NCI-H524 treated with DMSO at 0.1 percent for 48 hours (cell line): Measurements from ENCODE around the gene IPP.
"Not testable (repeated sequence)": the region's sequence is repeated elsewhere in the genome, so short reads cannot be mapped to it uniquely, and the experiment has no call there.

Experiments
- DNase-seq: peaks from one replicate; lab custom pipeline; 2025; lab: John Stamatoyannopoulos, UW

Gene IPP

DNA sequence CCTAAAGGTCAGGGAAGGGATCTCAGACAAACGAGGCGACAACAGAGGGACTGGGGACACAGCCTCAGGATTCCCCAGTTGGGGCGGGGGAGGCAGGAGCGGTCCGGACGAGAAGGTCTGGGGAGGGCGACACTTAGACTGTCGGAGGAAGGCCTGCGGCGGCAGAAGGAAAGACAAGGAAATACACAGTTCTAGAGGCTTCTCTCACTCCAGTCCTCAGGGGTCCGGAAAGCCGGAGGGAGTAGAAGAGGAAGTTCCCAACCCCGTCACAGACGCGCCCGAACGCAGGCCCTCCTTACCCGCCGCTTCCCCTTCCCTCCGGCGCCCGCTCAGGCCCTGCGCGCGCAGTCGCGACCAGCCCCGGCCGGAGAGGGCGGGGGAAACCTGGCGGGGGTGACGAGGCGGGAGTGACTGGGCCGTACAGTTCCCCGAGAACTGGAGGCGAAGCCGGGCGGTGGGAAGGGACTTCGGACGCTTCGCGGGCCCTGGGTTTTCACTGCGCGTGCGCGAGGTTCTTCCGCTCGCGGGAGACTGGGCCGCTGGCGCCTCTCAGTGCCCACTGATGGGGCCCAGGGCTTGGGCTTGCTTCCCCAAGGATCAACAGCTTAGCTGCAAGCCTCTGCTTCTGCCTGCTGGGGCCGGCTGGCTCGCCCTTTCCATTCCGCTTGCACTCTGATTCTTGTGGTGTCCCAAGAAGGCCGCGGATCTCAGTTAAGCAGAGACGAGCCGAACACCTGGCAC lies at the start of gene IPP:
Gene IPP (minus strand): TSS at position 356 of the 741 bp plus-strand sequence. CDS start 4,242 bp downstream, outside the sequence.
- DNase-seq, result peak; percentile 68

DNA sequence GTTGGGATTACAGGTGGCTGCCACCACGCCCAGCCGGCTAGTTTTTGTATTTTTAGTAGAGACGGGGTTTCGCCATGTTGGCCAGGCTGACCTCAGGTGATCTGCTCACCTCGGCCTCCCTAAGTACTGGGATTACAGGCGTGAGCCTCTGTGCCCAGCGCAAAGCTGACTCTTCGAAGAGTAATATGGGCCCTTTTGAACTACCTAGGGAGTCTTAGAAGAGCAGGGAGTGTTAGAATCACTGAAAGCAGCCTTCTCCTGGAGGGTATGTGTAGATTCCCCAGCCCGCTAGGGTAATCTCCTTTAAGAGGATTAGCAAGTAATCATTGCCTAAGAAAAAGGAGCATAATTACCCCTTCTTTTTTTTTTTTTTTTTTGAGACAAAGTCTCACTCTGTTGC lies 46.5 kb upstream of the IPP start:
- DNase-seq, result peak; percentile 91

DNA sequence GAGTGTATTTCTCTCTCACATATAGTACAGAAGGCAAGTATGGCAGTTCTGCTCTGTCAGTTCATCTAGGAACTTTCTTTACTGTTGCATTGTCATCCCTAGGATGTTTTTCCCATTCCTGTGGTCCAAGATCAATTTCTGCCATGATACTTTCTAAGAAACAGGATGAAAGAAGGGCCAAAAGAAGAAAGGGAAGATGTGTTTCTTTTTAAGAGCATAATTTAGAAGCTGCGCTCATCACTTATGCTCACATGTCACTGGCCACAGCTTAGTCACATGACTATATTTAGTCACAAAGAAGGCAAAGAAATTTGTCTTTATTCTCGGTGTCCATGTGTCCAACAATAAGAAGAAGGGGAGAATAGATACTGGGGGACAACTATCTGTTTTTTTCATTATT lies 45.9 kb upstream of the IPP start:
- no peak for DNase-seq

DNA sequence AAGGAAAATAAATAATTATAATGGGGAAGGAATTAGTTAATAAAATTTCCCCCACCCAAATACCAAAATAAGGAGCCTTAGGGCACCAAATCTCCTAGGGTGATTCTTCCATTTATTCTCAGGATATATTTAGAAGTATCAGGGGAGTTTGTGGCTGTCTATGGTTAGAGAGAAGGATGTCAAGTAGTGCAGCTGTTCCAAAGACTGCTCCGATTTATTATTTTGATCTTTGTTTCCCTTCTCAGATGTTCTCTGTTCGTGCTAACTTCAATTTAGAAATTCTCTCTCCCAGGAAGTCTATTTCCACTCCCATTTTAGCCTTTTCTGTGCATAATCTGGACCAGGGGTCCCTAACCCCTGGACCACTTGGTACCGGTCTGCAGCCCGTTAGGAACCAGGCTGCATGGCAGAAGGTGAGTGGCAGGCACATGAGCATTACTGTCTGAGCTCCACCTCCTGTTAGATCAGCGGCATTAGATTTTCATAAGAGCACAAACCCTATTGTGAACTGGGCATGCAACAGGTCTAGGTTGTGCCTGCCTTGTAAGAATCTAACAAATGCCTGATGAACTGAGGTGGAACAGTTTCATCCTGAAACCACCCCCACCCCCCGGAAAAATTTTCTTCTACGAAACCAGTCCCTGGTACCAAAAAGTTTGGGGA lies 43.6 kb upstream of the IPP start:
- no peak for DNase-seq

DNA sequence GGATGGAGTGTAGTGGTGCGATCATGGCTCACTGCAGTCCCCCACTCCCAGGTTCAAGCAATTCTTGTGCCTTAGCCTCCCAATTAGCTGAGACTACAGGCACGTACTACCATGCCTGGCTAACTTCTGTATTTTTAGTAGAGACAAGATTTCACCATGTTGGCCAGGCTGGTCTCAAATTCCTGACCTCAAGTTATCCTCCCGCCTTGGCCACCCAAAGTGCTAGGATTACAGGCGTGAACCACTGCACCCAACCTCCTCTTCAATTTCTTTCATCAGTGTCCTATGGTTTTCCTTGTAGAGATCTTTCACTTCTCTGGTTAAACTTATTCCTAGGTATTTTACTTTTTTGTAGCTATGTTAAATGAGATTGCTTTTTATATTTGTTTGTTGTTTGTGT lies 42.3 kb upstream of the IPP start:
- DNase-seq, result no peak

DNA sequence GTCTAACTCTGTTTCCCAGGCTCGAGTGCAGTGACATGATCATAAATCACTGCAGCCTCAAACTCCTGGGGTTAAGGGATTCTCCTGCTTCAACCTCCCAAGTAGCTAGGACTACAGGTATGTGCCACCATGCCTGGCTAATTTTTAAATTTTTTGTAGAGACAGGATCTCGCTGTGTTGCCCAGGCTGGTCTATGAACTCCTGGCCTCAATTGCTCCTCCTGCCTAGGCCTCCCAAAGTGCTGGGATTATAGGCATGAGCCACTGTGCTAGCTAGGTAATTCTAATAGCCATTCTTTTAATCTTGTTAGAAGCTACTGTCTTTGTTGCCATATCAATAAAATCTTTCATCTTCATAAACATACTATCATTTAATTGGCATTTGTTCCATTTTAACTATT lies 39.1 kb upstream of the IPP start:
- DNase-seq, result no peak

DNA sequence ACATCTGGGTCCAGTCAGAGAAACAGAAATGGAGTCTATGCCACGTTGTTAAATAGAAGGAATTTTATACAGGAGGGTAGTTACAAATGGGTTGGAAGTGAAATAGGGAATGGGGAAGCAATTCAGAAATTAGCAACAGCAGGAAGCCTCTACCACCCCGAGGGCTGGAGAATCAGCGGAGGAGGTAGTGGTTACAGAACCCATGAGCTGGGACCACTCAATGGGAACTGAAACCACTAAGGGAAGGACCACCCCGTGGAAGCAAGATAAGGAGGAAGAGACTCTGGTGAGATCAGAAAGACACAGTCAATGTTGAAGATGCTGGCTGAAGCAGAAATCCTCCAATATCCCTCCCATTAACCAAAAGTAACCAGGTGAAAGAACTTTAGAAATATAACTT lies 37.5 kb upstream of the IPP start:
- no peak for DNase-seq

DNA sequence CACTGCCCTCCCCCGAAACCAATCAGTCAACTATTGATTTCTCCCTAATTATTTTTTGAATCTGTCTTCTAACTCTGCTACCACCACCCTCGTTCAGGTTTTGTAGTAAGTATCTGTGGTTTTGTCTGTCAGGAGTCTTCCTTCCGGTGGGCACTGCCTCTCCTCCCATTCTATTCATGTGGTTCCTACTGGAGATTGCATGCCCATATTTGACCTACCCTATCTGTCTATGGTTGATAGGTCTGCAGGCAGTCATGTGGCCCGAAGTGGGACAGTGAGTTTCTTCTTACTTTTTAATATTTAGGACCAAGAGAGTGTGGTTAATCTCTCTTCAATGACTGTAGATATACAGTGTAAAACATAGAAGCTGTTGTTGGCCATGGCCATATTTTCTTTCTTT lies 35.1 kb upstream of the IPP start:
- DNase-seq, result no peak

DNA sequence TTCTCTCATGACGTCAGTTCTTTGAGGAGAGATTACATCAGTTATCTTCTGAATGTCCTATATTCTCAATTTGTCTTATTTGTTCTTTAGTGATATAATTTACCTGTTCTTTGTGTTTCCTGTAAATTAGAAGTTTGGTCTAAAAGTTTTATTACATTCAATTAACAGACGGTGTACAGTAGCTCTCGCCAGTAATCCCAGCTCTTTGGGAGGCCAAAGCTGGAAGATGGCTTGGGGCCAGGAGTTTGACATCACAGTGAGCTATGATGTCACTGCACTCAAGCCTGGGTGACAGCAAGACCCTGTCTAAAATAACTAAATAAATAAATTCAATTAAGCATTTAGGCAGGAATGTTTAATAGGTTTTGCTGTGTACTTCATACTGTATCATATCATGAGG lies 25.3 kb upstream of the IPP start:
- DNase-seq, result no peak

DNA sequence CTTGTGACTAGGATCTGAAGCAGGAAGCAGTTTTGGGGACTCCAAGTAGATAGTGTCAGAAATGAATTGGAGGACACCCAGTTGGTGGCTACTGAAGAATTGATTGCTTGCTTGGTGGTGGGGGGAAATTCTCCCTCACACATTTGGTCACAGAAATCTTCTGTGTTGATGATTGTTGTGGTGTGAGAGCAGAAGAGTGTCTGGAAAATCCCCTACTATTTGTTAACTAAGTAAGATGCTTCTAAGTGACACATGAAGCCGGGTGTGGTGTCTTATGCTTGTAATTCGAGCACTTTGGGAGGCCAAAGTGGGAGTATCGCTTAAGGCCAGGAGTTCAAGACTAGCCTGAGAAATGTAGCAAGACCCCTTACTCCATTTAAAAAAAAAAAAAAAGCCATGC lies 22.5 kb upstream of the IPP start:
- DNase-seq, result no peak

DNA sequence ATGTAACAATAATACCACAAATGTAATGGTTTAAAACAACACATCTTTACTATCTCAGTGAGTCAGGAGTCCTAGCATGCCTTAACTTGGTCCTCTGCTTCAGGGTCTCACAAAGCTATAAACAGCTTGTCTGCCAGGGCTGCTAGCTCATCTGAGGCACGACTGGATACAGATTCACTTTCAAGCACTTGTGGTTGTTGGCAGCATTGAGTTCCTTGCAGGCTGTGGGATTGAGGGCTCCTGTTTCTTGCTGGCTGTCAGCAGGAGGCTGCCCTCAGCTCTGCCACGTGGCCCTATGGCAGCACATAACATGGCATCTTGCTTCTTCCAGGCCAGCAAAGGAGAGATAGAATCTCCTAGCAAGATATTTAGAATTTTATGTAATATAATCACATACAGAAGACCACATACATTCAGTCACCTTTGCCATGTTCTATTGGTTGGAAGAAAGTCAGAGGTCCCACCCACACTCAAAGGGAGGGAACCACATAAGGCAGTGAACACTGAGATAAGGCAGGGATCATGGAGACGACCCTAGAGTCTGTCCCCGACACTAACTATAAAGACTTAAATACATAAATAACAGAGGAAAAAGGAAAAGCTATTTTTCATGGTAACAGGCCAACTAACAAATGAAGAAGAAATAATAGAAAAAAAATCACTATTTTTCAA lies 18.9 kb upstream of the IPP start:
- peak; percentile 46 for DNase-seq

DNA sequence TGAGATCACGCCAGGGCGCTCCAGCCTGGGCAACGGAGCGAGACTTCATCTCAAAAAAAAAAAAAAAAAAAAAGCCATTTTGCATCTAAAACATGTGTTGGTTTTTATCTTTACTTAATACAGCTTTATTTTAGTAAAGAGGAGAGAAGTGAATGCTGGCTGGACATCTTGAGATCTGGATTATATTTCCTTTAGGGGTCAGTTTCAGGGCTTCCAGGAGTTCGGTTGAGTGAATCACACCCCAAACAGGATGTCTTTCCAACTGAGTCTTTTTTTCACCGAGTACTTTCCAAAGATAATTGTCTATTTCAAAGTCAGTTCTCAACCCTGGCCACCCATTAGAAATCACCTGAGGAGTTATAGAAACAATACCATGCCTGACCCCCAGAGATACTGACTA lies 16.6 kb upstream of the IPP start:
- DNase-seq, result no peak

DNA sequence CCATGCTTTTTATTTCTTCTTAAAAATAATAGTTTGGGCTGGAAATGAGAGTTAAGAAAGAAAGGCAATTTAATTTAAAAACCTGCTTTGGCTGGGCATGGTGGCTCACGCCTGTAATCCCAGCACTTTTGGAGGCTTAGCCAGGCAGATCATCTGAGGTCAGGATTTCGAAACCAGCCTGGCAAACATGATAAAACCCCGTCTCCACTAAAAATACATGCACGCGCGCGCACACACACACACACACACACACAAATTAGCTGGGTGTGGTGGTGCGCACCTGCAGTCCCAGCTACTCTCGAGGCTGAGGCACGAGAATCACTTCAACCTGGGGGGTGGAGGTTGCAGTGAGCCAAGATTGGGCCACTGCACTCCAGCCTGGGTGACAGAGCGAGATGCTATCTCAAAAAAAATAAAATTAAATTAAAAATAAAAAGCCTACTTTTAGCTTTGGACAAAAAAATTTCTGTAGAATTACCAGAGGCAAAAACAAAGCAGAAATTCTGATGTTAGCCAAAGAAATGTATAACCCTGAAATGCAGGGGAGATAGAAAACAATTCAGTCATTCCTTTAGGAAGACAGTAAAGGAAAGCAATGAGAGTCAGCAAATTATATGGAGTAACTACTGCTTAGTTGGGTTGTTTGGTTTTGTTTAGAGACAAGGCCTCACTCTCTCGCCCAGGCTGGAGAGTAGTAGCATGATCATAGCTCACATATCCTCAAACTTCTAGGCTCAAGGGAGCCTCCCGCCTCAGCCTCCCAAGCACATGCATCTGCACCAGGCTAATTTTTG lies 15.7 kb upstream of the IPP start:
- DNase-seq, result no peak

DNA sequence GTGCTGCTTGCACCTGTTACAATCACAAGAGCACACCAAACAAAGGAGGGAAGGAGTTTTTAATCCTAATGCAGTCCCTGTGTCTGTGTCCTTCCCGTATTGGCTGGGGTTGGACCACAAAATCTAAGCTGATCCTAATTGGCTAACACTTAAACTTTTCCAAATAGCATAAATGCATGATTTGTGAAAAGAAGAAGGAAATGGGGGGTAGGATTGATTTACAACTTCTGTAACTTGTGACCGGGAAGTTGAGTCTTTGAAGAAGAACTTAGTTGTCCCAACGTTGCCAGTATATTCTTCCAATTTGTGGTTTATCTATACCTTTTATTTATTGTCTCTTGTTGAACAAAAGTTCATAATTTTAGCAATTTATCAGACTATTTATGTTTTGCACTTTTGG lies 11.8 kb upstream of the IPP start:
- DNase-seq, result no peak

DNA sequence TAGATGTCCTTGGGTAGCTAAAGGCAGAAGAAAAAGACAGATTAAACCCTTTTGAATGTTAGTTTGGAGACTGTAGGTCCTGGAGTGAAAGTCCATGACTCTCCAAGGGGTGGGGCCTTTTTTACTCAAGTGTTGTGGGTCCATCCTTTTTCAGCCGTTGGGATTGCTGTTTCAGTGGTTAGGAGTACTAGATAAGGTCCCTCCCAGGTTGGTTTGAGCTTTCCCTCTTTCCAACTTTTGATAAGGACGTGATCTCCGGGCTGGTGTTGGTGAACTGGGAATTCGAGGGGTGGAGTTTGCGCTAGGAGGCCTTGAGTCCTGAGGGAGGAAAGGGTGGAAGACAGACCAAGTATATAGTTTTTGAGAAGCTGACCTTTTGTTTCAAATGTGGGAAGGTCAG lies 5.2 kb upstream of the IPP start:
- no peak for DNase-seq

DNA sequence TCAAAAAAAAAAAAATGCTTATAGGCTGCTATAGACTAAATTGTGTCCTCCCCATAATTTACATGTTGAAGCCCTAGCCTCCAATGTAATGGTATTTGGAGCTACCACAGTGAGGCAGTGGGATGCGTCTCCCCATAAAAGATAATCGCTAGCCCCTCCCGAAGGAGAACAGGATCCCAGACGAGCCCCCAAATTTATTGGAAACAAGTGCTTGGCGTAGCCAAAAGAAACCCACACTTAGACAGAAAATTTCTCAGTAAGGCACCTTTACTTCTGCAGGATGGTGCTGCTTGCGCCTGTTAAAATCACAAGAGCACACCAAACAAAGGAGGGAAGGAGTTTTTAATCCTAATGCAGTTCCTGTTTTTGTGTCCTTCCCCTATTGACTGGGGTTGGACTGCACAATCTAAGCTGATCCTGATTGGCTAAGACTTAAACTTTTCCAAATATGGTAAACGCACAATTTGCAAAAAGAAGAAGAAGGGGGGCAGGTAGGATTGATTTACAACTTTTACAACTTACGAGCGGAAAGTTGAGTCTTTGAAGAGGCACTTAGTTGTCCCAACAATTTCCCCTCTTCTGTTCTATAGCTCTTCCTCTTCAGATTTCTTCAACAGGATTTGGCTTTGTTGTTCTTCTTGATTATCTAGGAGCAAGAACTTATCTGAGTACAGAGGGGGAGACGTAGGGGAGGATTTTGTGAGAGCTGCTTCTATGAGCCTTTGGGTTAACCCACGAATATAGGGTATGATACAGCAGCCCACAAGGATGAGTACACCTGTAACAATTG lies 3.0 kb upstream of the IPP start:
- DNase-seq, result no peak

DNA sequence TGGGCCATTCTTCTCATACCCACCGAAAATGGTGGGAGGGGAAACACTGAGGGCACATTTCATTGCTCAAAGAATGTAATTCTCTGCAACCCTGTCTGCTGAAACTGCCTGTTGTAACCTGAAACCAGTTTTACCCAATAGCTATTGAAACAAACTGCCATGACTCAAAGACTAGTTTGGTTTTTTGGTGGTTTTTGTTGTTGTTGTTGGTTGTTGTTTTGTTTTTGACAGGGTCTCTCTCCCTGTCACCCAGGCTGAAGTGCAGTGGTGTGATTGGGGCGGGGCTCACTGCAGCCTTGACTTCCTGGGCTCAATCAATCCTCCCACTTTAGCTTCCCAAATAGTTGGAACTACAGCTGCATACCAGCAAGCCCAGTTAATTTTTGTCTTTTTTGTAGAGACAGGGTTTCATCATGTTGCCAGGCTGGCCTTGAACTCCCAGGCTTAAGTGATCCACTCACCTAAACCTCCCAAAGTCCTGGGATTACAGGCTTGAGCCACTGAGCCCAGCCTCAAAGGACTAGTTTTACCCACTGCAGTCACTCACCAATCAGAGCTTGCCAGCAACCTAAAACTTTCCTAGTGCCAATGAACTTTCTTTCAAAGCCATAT lies 2.1 kb upstream of the IPP start:
- DNase-seq, result no peak

DNA sequence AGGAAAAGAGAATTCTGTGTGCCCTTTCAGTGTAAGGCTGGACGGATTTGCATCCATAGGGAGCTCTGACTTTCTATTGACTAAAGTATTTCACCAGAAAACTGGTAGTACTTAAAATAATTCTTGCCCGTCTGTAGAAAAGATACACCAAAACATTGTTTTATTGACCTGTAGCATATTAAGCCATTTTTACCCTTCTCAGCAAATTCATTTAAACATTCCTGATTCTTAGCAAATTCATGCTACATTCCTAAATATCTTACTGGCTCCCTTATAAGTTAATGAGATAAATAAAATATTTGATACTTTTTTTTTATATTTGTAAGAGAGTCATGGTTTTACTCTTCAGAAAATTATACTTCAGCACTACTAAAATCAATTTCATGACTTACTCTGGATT lies 1.6 kb upstream of the IPP start:
- DNase-seq, result no peak

DNA sequence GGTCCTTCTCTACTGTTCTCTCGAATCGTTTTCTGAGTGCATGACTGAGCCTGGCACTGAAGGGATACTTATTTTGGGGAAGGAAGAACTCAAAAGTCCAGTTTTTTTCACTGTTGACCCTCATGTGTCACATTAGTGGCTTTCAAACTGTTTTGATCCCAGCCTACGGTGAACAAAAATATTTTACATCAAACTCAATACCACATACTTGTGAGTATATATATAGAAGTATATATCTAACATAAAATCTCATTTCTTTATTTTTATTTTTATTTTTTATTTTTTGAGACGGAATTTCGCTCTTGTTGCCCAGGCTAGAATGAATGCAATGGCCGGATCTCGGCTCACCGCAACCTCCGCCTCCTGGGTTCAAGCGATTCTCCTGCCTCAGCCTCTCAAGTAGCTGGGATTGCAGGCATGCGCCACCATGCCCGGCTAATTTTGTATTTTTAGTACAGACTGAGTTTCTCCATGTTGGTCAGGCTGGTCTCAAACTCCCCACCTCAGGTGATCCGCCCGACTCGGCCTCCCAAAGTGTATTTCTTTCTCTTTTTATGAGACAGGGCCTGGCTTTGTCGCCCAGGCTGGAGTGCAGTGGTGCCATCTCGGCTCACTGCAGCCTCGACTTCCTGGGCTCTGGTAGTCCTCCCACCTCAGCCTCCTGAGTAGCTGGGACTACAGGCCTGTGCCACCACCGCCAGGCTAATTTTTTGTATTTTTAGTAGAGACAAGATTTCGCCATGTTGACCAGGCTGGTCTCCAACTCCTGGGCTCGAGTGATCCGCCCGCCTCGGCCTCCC lies 786 bp upstream of the IPP start:
- DNase-seq, result not testable (repeated sequence)

DNA sequence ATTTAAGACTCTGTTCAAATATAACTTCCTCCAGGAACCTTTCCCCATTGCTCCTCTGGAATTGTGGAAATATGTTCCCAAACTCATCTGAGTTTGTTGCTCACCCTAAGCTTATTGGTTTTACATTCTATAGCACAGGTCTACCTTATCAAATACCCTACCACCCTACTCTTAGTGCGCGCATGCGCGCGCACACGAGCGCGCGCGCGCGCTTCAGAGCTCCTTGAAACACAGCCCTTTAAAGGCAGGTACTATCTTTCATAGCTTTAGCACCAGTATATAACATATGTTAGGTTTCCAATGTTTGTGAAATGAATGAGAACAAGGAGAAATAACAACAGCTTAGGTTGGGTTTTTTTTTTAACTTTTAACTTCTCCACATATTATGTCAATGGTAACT lies 3.5 kb downstream of the IPP start:
- DNase-seq, result no peak
